Neural crest cell (in vitro differentiated cells): ENCODE measurements around the gene WARS2. TPM values are rescaled to one million over a fixed set of nuclear protein-coding genes. Genes with fewer than 3 reads are reported as not detected.

Source experiments
- DNase-seq: peaks from one replicate; pipeline ENCODE4 v3.0.0; 2021; ENCODE audit warnings: low read depth, mixed read lengths, low spot score
- H3K27ac Mint-ChIP-seq: one replicate; pipeline ENCODE4 v1.8.0; 2021; ENCODE audit warnings: mild to moderate bottlenecking, mixed read lengths; ENCODE audit not compliant: unreplicated experiment
- H3K27me3 Mint-ChIP-seq: 2 replicates; pipeline ENCODE4 v1.8.0; 2021; ENCODE audit warnings: low read depth, mild to moderate bottlenecking, mixed read lengths
- H3K36me3 Mint-ChIP-seq: 2 replicates; pipeline ENCODE4 v1.8.0; 2021; ENCODE audit warnings: low read depth, mild to moderate bottlenecking, mixed read lengths
- H3K4me1 Mint-ChIP-seq: 2 replicates; pipeline ENCODE4 v1.8.0; 2021; ENCODE audit warnings: mixed read lengths
- H3K4me3 Mint-ChIP-seq: one replicate; pipeline ENCODE4 v1.8.0; 2021; ENCODE audit warnings: mild to moderate bottlenecking, mixed read lengths
- H3K9me3 Mint-ChIP-seq: 2 replicates; pipeline ENCODE4 v1.8.0; 2021; ENCODE audit warnings: mixed read lengths
- total RNA-seq: library from RNA; stranded (reverse); gene quantifications from 2 replicates; pipeline ENCODE4 v1.2.1, GENCODE V29; 2021
- TF ChIP-seq, protein P1 (sequence below): fragments of 200-600 bp; sonication (generic); conservative IDR thresholded peaks from 2 replicates; pipeline ENCODE4 v1.5.0; 2021; ENCODE audit warnings: antibody characterized with exemption, mild to moderate bottlenecking

Gene WARS2
- total RNA-seq, 1 donor from 2014 or later, result 12.3 TPM

DNA sequence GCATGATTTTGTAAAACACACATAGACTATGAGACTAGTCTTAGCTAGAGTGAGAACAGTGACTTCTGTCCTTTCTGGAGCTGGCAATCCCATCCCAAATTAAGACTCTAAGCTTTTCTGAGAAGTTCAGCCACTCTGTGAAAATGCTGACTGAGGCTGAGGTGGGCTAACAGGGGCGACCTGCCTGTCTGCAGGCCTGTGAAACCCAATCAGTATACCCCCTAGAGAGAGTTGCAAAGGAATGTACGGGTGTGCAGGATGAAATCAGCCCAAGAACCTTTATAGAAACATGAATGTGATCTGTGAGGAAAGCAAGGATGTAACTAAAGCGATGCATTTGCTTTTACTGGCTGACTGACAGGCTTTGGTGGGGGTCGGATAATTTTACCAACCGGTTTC, 136.3 kb downstream of the WARS2 start:
- TF ChIP-seq, protein P1, sequence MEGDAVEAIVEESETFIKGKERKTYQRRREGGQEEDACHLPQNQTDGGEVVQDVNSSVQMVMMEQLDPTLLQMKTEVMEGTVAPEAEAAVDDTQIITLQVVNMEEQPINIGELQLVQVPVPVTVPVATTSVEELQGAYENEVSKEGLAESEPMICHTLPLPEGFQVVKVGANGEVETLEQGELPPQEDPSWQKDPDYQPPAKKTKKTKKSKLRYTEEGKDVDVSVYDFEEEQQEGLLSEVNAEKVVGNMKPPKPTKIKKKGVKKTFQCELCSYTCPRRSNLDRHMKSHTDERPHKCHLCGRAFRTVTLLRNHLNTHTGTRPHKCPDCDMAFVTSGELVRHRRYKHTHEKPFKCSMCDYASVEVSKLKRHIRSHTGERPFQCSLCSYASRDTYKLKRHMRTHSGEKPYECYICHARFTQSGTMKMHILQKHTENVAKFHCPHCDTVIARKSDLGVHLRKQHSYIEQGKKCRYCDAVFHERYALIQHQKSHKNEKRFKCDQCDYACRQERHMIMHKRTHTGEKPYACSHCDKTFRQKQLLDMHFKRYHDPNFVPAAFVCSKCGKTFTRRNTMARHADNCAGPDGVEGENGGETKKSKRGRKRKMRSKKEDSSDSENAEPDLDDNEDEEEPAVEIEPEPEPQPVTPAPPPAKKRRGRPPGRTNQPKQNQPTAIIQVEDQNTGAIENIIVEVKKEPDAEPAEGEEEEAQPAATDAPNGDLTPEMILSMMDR, result no peak
- H3K27ac Mint-ChIP-seq, result no peak overlapping the region
- no peak for DNase-seq
- peak overlapping the region; percentile 0 for H3K4me3 Mint-ChIP-seq
- no peaks in the 10 kb centered on the region for H3K36me3 Mint-ChIP-seq
- peaks cover 28% of the 10 kb centered on the region for H3K4me1 Mint-ChIP-seq
- no peaks in the 10 kb centered on the region for H3K9me3 Mint-ChIP-seq
- H3K27me3 Mint-ChIP-seq, result peaks cover 100% of the 10 kb centered on the region

GRCh38 chr1:119003413-119004128, 136.9 kb downstream of the WARS2 start:
- Mint-ChIP-seq H3K27me3 (peaks cover 100% of the 10 kb centered on the region), H3K36me3 (no peaks in the 10 kb centered on the region), H3K4me1 (peaks cover 22% of the 10 kb centered on the region), H3K27ac (no peak overlapping the region), H3K9me3 (no peaks in the 10 kb centered on the region), H3K4me3 (peak overlapping the region; percentile 0)
- no peak for DNase-seq
- TF ChIP-seq, protein P1, result no peak

GRCh38 chr1:119002028-119002686, 138.3 kb downstream of the WARS2 start:
- Mint-ChIP-seq H3K27ac (no peak overlapping the region), H3K4me1 (peaks cover 17% of the 10 kb centered on the region), H3K36me3 (no peaks in the 10 kb centered on the region), H3K27me3 (peaks cover 99% of the 10 kb centered on the region), H3K4me3 (peak overlapping the region; percentile 41), H3K9me3 (no peaks in the 10 kb centered on the region)
- TF ChIP-seq, protein P1, result no peak
- DNase-seq, result no peak

DNA sequence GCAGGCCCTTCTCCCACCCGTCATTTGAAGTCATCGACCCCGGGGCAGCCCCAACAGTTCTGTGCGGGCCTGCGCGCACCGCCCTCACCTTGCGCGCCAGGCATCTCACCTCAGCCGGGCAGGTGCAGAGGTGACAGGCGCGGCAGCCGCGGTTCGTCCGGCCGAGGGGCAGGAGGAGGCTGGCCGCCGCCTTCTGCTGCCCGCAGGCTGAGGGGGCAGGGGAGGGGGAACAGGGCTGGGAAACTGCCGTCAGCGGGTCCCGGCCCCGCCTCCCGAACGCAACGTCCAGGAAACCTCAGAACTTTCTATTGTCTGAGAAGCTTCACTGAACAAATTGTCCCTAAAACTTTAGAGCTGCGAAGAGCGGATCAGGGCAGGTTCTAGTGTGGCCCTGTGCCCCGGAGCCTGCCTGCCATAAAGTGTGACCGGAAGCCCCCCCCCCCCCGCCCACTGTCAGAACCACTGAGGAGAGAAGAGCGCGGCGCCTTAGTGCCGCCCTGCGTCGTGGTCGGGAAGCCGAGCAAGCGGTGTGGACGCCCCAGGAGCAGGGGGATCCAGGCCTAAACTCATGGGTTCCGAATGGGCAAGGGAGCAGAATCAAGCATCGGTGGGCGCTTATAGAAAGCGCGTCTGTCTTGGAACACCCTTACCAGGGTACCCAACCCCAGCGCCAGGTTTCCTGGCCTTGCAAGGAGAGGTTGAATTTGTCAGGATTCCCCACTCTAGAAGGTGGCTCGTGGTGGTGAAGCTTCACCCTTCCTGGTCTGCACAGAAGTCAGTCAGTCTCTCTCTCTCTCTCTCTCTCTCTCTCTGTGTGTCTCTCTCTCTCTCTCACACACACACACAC, 139.0 kb downstream of the WARS2 start:
- no peak overlapping the region for H3K4me3 Mint-ChIP-seq

More for the DNA sequence above, 139.0 kb downstream of the WARS2 start:
- H3K4me1 Mint-ChIP-seq, result peaks cover 17% of the 10 kb centered on the region
- H3K36me3 Mint-ChIP-seq, result no peaks in the 10 kb centered on the region
- peaks cover 99% of the 10 kb centered on the region for H3K27me3 Mint-ChIP-seq
- H3K9me3 Mint-ChIP-seq, result no peaks in the 10 kb centered on the region
- no peak for DNase-seq
- no peak overlapping the region for H3K27ac Mint-ChIP-seq
- TF ChIP-seq, protein P1, result no peak
